ENCODE measurements around the gene MRPL51. TPM values are rescaled to one million over a fixed set of nuclear protein-coding genes. Genes with fewer than 3 reads are reported as not detected.

MRPL51 gene
- total RNA-seq, 2 donors from 2014 or later: 132 to 220 TPM

DNA sequence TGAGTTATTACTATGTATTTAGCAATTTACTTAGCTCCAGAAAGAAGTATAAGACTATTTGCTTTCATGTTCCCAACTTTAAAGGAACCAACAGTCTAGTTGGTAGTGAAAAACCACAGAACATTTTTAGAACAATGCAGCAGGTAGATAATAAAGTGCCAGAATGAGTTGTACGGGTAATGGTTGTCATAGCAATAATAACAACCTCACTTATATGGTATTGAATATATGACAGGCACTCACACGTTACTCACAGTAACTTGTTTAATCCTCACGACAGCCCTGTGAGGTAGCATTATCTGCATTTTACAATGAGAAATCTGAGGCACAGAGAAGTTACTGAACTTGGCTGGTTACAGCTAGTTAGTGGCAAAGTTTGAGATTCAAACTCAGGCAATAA is 30.6 kb upstream of the MRPL51 start:
- H3K4me1 ChIP-seq: no peaks in the 10 kb centered on the region
- H3K27me3 ChIP-seq: no peaks in the 10 kb centered on the region
- intact Hi-C loops (cut with DNase I): no loop called here
- no peaks in the 10 kb centered on the region for H3K9me3 ChIP-seq
- no peak for DNase-seq
- no peak overlapping the region for H3K9ac ChIP-seq (ENCODE audit: low read depth in 2 of 2, low read length in 2 of 2)
- peaks cover 17% of the 10 kb centered on the region for H3K36me3 ChIP-seq
- H3K27ac ChIP-seq: no peak overlapping the region
- no peak for TF ChIP-seq CTCF (IDR thresholded peaks at IDR 0.05)
- no peak overlapping the region for H3K4me3 ChIP-seq

DNA sequence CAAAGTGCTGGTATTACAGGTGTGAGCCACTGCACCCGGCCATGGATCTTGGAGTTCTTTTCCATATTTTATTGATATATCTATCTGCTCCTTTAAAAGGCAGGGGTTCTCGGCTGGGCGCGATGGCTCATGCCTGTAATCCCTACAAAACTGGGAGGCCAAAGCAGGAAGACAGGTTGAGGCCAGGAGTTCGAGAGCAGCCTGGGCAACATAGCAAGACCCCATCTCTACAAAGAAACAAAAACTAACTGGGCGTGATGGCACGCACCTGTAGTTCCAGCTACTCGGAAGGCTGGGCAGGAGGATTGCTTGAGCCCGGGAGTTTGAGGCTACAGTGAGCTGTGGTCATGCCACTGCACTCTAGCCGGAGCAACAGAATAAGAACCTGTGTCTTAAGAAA is 29.1 kb upstream of the MRPL51 start:
- no peak overlapping the region for H3K9ac ChIP-seq (ENCODE audit: low read depth in 2 of 2, low read length in 2 of 2)
- intact Hi-C loops (cut with DNase I): no loop called here
- DNase-seq: no peak
- TF ChIP-seq CTCF (IDR thresholded peaks at IDR 0.05): no peak
- no peak overlapping the region for H3K4me3 ChIP-seq
- H3K27ac ChIP-seq: no peak overlapping the region
- H3K36me3 ChIP-seq: peaks cover 8% of the 10 kb centered on the region
- no peaks in the 10 kb centered on the region for H3K27me3 ChIP-seq
- H3K4me1 ChIP-seq: no peaks in the 10 kb centered on the region
- no peaks in the 10 kb centered on the region for H3K9me3 ChIP-seq

DNA sequence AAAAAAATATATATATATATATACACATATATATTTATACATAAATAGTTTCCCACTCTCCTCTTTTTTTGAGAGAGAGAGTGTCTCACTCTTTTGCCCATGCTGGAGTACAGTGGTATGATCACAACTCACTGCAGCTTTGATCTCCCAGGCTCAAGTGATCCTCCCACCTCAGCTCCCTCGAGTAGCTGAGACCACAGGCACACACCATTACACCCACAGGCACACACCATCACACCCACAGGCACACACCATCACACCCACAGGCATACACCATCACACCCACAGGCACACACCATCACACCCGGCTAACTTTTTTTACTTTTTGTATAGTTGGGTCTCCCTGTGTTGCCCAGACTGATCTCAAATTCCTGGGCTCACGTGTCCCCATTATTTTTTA is 27.1 kb upstream of the MRPL51 start:
- Histone ChIP-seq H3K9me3 (no peaks in the 10 kb centered on the region), H3K9ac (ENCODE audit: low read depth in 2 of 2, low read length in 2 of 2) (no peak overlapping the region), H3K4me3 (no peak overlapping the region), H3K4me1 (no peaks in the 10 kb centered on the region), H3K36me3 (peaks cover 5% of the 10 kb centered on the region), H3K27me3 (no peaks in the 10 kb centered on the region), H3K27ac (no peak overlapping the region)
- intact Hi-C loops (cut with DNase I): no loop called here
- TF ChIP-seq CTCF (IDR thresholded peaks at IDR 0.05): no peak
- DNase-seq: no peak

DNA sequence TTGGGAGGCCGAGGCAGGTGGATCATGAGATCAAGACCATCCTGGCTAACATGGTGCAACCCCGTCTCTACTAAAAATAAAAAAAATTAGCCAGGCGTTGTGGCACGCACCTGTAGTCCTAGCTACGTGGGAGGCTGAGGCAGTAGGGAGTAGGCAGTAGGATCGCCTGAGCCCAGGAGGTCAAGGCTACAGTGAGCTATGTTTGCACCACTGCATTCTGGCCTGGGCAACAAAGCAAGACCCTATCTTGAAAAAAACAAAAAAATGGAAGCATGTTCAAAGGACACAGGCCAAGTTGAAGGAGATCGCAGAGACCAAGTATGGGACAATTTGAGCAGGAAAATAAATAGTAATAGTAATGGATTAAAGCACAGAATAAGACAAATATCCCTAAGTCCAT is 15.0 kb upstream of the MRPL51 start:
- H3K36me3 ChIP-seq: no peaks in the 10 kb centered on the region
- DNase-seq: no peak
- intact Hi-C loops (cut with DNase I): no loop called here
- H3K9ac ChIP-seq (ENCODE audit: low read depth in 2 of 2, low read length in 2 of 2): no peak overlapping the region
- no peaks in the 10 kb centered on the region for H3K9me3 ChIP-seq
- H3K4me3 ChIP-seq: no peak overlapping the region
- TF ChIP-seq CTCF (IDR thresholded peaks at IDR 0.05): no peak
- no peaks in the 10 kb centered on the region for H3K27me3 ChIP-seq
- H3K4me1 ChIP-seq: no peaks in the 10 kb centered on the region
- H3K27ac ChIP-seq: no peak overlapping the region

DNA sequence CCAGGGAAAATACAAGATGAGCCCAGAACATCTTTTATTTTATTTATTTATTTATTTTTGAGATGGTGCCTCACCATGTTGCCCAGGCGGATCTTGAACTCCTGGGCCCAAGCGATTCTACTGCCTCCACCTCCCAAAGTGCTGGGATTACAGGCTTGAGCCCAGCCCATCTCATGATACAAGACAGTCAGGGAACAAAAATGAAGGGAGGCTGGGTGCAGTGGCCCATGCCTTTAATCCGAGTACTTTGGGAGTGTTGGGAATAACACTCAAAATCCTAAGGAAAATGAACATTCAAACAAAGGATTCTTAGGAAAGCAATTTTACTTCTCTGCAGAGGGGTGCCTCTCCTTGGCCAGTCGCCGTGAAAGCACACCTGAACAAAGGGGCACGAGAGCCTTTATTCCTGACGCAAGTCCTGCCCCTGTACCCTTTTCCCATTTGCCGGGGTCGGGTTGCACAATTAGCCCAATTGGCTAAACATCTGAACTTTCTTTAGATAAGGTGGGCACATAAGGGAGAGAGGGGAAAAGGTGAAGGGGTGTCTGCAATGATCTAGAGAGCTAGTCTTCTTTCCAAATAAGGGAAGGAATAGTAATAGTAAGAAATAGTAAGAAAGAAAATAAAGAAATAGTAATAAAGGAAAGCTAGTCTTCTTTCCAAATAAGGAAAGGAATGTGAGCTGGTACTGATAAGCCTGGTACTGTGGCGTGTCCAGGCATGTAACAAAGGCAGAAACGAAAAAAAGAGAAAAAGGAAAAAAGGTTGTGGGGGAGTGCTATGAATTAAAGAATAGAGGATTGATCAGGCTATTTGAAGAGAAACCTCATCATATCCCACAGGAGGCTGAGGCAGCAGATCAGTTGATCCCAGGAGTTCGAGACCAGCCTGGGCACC is 14.3 kb upstream of the MRPL51 start:
- Histone ChIP-seq H3K9ac (ENCODE audit: low read depth in 2 of 2, low read length in 2 of 2) (no peak overlapping the region), H3K27me3 (no peaks in the 10 kb centered on the region), H3K27ac (no peak overlapping the region), H3K4me1 (no peaks in the 10 kb centered on the region), H3K36me3 (no peaks in the 10 kb centered on the region), H3K4me3 (no peak overlapping the region), H3K9me3 (no peaks in the 10 kb centered on the region)
- no peak for DNase-seq
- TF ChIP-seq CTCF (IDR thresholded peaks at IDR 0.05): no peak
- intact Hi-C loops (cut with DNase I): no loop called here

Measured in colonic mucosa (tissue), 4 donors.